Choroid plexus epithelial cell (primary cell): ENCODE measurements around the gene PCNX4.
"Not testable (repeated sequence)": the region's sequence is repeated elsewhere in the genome, so short reads cannot be mapped to it uniquely, and the experiment has no call there.

Source experiments
- DNase-seq: peaks from one replicate; pipeline ENCODE4 v3.0.0-alpha.2; 2010; ENCODE audit warnings: low read depth
- H3K4me3 ChIP-seq: 2 replicates; pipeline ENCODE4 v1.5.1; 2011; ENCODE audit warnings: low read depth, mild to moderate bottlenecking, control low read depth, low read length, moderate library complexity
- CTCF ChIP-seq: conservative IDR thresholded peaks from 2 replicates; pipeline ENCODE4 v1.5.1; 2011; ENCODE audit warnings: low read depth, mild to moderate bottlenecking, control low read depth, inconsistent platforms, low read length, moderate library complexity

PCNX4 gene

GRCh38 chr14:60091550-60092525, at the start of gene PCNX4:
TSS of gene PCNX4 (plus strand) at chr14:60091923. CDS start at chr14:60107639, 15,716 bp downstream.
- DNase-seq = peak; percentile 100
- H3K4me3 ChIP-seq = peak within 1 kb of the TSS; percentile 82
- TF ChIP-seq CTCF = no peak

- DNase-seq, H3K4me3 ChIP-seq: not testable (repeated sequence)
These were observed 43.7 kb upstream of the PCNX4 start for GRCh38 chr14:60047976-60048375.

GRCh38 chr14:60051721-60052221, 40.0 kb upstream of the PCNX4 start:
- TF ChIP-seq CTCF = no peak
- no peak overlapping the region for H3K4me3 ChIP-seq
- peak; percentile 2 for DNase-seq

- TF ChIP-seq CTCF = no peak
These were observed 33.6 kb upstream of the PCNX4 start for GRCh38 chr14:60058087-60058486.

GRCh38 chr14:60061371-60061770, 30.4 kb upstream of the PCNX4 start:
- DNase-seq = peak; percentile 4
- no peak overlapping the region for H3K4me3 ChIP-seq
- no peak for TF ChIP-seq CTCF

More at GRCh38 chr14:60058087-60058486, 33.6 kb upstream of the PCNX4 start:
- no peak overlapping the region for H3K4me3 ChIP-seq
- no peak for DNase-seq

GRCh38 chr14:60064491-60065072, 27.1 kb upstream of the PCNX4 start:
- H3K4me3 ChIP-seq = no peak overlapping the region
- peak; percentile 66 for TF ChIP-seq CTCF
- peak; percentile 72 for DNase-seq

GRCh38 chr14:60067882-60068281, 23.8 kb upstream of the PCNX4 start:
- no peak for TF ChIP-seq CTCF
- H3K4me3 ChIP-seq = no peak overlapping the region
- no peak for DNase-seq
